ENCODE results near the gene UNC5A. TPM values are rescaled to one million over a fixed set of nuclear protein-coding genes. Genes with fewer than 3 reads are reported as not detected.

The UNC5A gene
- total RNA-seq, 6 experiments from 2014 or later = not detected

GRCh38 chr5:176789873-176790615 lies 20.3 kb upstream of the UNC5A start:
- no peak for ATAC-seq

GRCh38 chr5:176790941-176791340 lies 19.4 kb upstream of the UNC5A start:
- Histone ChIP-seq H3K9me3 (no peaks in the 10 kb centered on the region), H3K36me3 (no peaks in the 10 kb centered on the region), H3K27ac (no peak overlapping the region), H3K4me1 (no peaks in the 10 kb centered on the region), H3K4me3 (no peak overlapping the region), H3K27me3 (no peaks in the 10 kb centered on the region)
- no peak for DNase-seq
- TF ChIP-seq POLR2A (IDR thresholded peaks at IDR 0.05) = no peak
- TF ChIP-seq, protein P1, sequence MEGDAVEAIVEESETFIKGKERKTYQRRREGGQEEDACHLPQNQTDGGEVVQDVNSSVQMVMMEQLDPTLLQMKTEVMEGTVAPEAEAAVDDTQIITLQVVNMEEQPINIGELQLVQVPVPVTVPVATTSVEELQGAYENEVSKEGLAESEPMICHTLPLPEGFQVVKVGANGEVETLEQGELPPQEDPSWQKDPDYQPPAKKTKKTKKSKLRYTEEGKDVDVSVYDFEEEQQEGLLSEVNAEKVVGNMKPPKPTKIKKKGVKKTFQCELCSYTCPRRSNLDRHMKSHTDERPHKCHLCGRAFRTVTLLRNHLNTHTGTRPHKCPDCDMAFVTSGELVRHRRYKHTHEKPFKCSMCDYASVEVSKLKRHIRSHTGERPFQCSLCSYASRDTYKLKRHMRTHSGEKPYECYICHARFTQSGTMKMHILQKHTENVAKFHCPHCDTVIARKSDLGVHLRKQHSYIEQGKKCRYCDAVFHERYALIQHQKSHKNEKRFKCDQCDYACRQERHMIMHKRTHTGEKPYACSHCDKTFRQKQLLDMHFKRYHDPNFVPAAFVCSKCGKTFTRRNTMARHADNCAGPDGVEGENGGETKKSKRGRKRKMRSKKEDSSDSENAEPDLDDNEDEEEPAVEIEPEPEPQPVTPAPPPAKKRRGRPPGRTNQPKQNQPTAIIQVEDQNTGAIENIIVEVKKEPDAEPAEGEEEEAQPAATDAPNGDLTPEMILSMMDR (IDR thresholded peaks at IDR 0.05) = no peak
- ATAC-seq = no peak
- intact Hi-C loops (cut with DNase I) = no loop called here
- 34% methylated on average over 5 of the region's 5 CpGs for WGBS (ENCODE audit: insufficient coverage, low coverage, low lambda C conversion rate, missing lambda C conversion rate)

More at GRCh38 chr5:176789873-176790615, 20.3 kb upstream of the UNC5A start:
- no peak for DNase-seq
- Histone ChIP-seq H3K27me3 (no peaks in the 10 kb centered on the region), H3K4me1 (no peaks in the 10 kb centered on the region), H3K27ac (no peak overlapping the region), H3K9me3 (no peaks in the 10 kb centered on the region), H3K36me3 (no peaks in the 10 kb centered on the region), H3K4me3 (no peak overlapping the region)
- 25% methylated on average over 6 of the region's 15 CpGs for WGBS (ENCODE audit: insufficient coverage, low coverage, low lambda C conversion rate, missing lambda C conversion rate)
- TF ChIP-seq, protein P1 (IDR thresholded peaks at IDR 0.05) = no peak
- TF ChIP-seq POLR2A (IDR thresholded peaks at IDR 0.05) = no peak
- intact Hi-C loops (cut with DNase I) = no loop called here

GRCh38 chr5:176792655-176793342 lies 17.6 kb upstream of the UNC5A start:
- Histone ChIP-seq H3K9me3 (no peaks in the 10 kb centered on the region), H3K36me3 (no peaks in the 10 kb centered on the region), H3K4me3 (no peak overlapping the region), H3K27ac (no peak overlapping the region), H3K27me3 (no peaks in the 10 kb centered on the region), H3K4me1 (no peaks in the 10 kb centered on the region)
- DNase-seq (no peak), ATAC-seq (no peak)
- 60% methylated on average over 8 of the region's 18 CpGs for WGBS (ENCODE audit: insufficient coverage, low coverage, low lambda C conversion rate, missing lambda C conversion rate)
- no peak for TF ChIP-seq POLR2A (IDR thresholded peaks at IDR 0.05)
- TF ChIP-seq, protein P1 (IDR thresholded peaks at IDR 0.05) = no peak
- intact Hi-C loops (cut with DNase I) = no loop called here

DNA sequence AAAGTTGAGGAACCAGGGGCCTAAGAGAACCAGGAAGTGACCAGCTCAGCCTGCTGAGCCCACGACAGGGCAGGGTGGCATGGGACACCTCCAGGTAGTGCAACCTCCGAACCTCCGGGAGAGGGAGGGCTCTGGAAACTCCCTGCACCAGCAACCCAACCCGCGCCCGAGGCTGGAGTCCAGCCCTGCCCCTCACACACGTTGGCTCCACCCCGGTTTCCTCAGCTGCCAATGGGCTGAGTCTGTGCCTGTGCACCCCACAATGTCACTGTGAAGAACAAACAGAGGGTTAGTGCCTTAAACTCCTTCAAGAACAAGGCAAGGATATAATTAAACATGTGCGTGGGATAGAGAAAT lies 17.0 kb upstream of the UNC5A start:
- no peak for TF ChIP-seq POLR2A (IDR thresholded peaks at IDR 0.05)
- TF ChIP-seq, protein P1 (IDR thresholded peaks at IDR 0.05) = no peak
- no peak for DNase-seq
- H3K9me3 ChIP-seq = no peaks in the 10 kb centered on the region
- H3K36me3 ChIP-seq = no peaks in the 10 kb centered on the region
- WGBS (ENCODE audit: insufficient coverage, low coverage, low lambda C conversion rate, missing lambda C conversion rate) = 8% methylated on average over 2 of the region's 9 CpGs
- intact Hi-C loops (cut with DNase I) = no loop called here
- H3K27me3 ChIP-seq = no peaks in the 10 kb centered on the region
- no peaks in the 10 kb centered on the region for H3K4me1 ChIP-seq
- no peak overlapping the region for H3K4me3 ChIP-seq
- H3K27ac ChIP-seq = no peak overlapping the region
- no peak for ATAC-seq
